HG03103 (cell line): ENCODE data around the gene TUBB4B.
A peak's percentile ranks its signal among the peaks of the same experiment; 100 is the strongest.
"Not testable (repeated sequence)": the region's sequence is repeated elsewhere in the genome, so short reads cannot be mapped to it uniquely, and the experiment has no call there.

ENCODE experiments used
- ATAC-seq: cut with Tn5 transposase; IDR thresholded peaks from one replicate; pipeline ENCODE4 v1.9.1; 2021; ENCODE audit warnings: low read depth; ENCODE audit not compliant: unreplicated experiment

Gene TUBB4B

DNA sequence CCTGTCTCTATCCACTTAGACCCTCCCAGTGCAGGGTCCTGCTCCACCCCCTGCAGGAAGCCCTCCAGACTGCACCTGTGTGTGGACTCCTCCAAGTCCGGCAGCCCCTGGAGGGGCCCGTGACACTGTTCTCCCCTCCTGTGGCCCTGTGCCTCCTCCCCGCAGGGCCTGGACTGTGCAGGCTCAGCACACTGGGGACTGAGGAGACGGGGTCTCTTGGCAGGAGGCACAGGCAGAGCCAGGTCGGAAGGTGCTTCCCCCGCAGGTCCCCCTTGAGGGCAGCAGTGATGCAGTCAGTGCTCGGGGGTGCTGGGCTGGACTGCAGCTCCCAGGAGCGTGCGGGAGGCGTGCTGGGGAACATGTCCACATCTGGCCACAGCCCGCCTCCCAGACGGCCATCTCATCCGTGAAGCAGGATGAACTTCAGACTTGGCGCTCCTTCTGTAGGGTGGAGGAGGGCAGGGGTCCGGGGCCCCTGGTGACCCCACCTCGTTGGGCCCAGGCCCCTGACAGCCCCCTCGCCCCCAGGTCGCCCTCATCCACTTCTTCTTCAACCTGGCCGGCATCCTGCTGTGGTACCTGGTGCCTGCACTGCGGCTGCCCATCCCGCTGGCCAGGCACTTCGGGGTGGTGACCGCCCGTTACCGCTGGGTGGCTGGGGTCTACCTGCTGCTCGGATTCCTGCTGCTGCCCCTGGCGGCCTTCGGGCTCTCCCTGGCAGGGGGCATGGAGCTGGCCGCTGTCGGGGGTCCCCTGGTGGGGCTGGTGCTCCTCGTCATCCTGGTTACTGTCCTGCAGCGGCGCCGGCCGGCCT, 5.5 kb upstream of the TUBB4B start:
- no peak for ATAC-seq

DNA sequence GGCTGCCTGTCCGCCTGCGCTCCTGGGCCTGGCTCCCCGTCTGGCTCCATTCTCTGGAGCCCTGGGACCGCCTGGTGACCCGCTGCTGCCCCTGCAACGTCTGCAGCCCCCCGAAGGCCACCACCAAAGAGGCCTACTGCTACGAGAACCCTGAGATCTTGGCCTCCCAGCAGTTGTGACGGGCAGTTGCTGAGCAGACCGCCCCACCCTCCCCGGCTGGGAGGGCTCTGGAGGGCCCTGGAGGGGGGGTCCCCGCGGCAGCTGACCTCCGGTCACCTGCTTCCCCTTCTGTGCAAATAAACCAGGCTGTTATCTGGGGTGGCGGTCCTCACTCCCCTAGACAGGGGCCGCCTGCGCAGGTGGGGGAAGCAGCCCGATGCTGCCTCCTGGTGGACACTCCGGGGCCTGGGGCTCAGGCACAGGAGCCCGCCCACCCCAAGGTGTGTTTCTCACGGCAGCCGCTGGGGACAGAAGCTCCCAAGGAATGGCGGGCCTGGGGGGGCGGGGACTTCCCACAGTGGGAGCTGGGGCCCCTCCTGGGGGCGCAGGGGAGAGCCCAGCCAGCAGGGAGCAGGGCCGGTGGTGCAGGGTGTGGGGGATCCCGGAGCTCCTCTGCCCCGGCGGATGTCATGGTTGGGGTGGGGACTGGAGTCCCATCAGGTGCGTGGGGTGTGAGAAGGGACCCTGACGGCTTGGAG, 4.7 kb upstream of the TUBB4B start:
- ATAC-seq: no peak

DNA sequence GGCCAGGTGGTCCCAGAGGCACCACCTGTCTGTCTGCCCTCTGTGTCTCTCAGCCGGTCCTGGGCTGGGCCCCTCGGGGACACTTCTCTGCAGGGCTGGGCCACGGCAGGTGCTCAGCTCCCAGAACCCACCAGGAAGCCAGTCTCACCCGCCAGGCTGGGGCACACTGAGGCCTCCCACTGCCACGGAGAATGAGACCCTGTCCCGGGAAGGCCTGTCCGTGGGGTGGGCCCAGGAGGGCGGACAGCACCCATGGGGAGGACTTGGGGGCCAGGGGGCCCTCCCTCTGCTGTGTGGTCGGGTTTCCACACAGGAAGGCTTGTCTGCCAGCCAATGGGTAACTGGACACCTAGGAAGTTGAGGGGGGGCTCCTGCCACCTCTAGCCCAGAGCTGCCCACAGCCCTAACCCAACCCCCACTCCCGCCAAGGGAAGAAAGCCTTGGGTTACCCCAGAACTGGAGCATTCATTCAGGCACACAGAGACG, 4.1 kb upstream of the TUBB4B start:
- ATAC-seq: no peak

DNA sequence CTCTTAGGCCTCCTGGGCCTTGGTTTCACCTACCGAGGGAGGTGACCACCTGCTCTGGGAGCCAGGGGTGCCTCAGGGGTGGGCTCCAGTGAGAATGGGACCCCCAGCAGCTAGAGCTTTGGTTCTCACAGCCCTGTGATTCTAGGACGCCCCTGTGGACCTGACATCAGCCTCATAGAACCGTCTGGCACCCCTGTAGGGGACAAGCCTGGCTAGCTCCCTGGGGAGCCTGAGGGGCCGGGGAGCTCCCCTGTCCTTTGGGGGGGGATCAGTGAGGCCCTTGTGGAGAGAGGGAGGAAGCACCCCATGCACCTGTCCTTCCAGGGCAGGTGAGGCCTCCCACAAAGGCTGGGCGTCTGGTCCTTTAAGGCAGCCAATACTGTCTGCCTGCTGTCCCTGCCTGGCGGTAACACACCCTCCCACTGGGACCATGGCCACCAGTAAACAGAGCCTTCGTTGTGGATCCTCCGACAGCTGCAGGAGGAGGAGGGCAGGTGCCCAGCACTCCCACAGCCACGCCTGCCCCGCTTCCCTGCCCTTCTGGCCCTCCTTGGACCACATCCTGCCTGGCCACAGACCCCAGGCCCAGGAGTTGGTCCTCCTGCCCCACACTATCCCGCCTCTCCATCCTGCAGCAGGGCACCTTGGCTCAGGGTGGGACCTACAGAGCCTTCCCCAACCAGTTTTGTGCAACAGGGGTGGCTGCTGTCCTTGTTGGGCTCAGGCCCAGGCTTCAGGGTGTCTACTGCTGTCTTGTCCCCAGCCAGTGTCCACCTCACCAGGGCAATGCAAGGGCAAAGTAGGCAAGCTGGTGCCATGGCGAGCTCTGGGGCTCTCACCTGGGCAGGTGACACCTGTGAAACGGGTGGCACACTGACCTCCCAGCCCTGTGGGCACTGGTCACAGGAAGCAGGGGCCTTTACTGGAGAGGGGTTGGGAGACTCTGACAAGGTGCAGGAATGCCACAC, 3.0 kb upstream of the TUBB4B start:
- ATAC-seq: no peak

DNA sequence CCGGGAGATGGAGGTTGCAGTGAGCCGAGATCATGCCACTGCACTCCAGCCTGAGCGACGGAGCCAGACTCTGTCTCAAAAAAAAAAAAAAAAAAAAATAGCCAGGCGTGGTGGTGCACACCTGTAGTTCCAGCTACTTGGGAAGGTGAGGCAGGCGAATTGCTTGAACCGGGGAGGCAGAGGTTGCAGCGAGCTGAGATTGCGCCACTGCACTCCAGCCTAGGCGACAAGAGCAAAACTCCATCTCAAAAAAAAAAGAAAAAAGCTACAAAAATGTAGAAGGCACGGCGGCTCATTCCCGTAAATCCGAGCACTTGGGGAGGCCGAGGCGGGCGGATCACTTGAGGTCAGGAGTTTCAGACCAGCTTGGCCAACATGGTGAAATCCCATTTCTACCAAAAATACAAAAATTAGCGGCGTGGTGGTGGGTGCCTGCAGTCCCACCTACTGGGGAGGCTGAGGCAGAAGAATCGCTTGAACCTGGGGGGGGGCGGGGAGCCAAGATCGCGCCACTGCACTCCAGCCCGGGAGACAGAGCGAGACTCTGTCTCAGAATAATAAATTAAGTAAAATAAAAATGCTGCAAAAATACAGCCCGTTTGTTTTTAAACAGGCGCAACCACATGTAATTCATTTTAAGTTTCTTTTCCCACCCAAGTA, 1.4 kb upstream of the TUBB4B start:
- not testable (repeated sequence) for ATAC-seq

DNA sequence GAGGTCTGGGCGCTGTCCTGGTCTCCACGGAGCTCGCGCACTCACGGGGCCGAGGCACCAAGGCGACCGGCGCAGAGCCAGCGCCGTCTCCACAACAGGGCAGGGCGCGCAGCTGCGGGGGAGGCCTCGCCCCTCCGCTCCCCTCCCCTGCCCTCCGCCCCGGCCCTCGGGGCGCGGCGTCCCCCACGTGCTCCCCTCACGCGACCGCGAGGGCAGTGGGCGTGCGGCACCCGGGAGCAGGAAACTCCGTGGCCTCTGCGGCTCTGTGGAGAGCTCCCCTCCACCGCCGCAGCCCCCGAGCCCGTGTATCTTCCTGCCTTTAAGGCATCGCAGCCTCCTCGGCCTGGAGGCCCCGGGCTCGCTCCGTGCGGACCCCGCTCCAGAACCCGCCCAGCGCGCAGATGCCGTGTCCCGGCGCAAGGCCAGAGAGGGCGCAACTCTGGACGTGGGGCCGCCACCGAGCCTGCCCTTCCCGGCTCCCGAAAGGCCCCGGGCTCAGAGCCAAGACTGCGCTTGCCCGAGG, 708 bp upstream of the TUBB4B start:
- peak; percentile 15 for ATAC-seq

DNA sequence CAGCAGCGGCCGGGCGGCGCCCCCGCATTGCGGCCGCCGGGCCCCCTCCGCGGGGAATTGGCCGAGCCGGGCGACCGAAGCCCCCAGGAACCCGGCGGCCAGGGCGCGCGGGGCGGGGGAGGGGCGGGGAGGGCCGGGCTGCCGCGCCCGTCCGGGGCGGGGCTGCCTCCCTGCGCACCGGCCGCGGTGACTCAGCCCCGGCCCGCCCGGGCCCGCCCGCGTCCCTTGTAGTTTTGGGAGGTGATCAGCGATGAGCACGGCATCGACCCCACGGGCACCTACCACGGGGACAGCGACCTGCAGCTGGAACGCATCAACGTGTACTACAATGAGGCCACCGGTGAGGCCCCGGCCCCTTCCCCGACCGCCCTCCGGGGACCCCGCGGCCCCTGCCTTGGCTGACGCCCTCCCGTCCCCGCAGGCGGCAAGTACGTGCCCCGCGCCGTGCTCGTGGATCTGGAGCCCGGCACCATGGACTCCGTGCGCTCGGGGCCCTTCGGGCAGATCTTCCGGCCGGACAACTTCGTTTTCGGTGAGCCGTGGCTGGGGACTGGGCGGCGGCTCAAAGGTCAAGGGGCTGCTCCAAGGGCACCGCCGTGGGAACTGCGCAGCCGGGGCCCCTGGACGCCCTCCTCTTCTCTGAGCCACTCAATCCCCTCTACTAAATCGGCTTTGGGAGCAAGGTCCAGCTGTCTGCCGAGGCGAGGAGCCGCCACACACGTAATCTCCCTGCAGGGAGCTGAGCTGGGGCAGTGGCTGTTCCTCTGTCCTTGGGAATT, 592 bp downstream of the TUBB4B start:
- ATAC-seq: no peak

DNA sequence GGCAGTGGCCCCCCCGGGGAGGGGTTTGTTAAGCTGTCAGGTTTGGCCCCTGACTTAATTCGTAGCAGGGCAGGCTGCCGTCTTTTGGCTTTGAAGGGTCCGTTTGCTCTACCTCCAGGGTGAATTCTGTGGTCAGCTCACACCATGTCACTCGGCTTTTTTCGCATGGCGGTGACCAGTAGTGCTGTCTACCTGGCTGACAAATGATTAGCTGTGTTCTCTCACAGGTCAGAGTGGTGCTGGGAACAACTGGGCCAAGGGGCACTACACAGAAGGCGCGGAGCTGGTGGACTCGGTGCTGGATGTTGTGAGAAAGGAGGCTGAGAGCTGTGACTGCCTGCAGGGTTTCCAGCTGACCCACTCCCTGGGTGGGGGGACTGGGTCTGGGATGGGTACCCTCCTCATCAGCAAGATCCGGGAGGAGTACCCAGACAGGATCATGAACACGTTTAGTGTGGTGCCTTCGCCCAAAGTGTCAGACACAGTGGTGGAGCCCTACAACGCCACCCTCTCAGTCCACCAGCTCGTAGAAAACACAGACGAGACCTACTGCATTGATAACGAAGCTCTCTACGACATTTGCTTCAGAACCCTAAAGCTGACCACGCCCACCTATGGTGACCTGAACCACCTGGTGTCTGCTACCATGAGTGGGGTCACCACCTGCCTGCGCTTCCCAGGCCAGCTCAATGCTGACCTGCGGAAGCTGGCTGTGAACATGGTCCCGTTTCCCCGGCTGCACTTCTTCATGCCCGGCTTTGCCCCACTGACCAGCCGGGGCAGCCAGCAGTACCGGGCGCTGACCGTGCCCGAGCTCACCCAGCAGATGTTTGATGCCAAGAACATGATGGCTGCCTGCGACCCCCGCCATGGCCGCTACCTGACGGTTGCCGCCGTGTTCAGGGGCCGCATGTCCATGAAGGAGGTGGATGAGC, 1.4 kb downstream of the TUBB4B start:
- no peak for ATAC-seq

DNA sequence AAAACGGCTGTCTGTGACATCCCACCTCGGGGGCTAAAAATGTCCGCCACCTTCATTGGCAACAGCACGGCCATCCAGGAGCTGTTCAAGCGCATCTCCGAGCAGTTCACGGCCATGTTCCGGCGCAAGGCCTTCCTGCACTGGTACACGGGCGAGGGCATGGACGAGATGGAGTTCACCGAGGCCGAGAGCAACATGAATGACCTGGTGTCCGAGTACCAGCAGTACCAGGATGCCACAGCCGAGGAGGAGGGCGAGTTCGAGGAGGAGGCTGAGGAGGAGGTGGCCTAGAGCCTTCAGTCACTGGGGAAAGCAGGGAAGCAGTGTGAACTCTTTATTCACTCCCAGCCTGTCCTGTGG, 2.2 kb downstream of the TUBB4B start:
- not testable (repeated sequence) for ATAC-seq

DNA sequence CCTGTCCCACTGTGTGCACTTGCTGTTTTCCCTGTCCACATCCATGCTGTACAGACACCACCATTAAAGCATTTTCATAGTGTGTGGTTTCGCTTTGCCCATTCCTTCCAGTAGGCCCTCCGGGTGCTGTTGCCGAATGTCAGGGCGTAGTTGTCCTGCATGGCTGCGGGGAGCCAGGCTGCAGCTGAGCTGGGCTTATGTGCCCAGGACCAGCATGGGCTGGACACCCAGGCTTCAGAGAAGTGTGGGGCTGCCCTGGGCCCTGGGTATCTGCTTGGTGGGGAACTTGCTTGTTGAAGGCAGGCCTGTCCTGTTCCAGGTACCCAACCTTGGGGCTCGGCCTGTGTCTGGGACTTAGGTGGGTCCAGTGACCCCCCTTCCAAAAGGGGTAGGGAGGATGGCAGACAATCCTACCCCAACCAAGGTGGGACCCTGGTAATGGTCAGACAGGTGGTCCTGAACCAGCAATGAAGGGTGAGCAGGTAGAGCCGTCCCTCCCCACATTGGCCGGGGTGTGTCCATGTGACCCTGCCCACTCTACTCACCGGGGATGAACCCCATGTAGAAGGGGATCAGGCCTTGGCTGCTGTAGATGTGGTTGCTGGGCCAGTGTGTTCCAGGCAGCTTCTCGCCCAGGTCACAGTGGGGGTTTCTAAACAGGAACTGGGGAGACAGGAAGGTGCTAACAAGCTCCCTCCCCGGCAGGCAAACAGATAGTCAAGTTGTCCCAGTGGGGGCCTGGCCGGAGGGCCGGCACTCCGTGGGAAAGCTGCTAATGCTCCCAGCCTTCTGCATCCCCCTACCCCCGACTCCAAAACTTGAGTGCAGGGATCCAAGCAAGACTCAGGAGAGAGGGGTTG, 2.8 kb downstream of the TUBB4B start:
- no peak for ATAC-seq

DNA sequence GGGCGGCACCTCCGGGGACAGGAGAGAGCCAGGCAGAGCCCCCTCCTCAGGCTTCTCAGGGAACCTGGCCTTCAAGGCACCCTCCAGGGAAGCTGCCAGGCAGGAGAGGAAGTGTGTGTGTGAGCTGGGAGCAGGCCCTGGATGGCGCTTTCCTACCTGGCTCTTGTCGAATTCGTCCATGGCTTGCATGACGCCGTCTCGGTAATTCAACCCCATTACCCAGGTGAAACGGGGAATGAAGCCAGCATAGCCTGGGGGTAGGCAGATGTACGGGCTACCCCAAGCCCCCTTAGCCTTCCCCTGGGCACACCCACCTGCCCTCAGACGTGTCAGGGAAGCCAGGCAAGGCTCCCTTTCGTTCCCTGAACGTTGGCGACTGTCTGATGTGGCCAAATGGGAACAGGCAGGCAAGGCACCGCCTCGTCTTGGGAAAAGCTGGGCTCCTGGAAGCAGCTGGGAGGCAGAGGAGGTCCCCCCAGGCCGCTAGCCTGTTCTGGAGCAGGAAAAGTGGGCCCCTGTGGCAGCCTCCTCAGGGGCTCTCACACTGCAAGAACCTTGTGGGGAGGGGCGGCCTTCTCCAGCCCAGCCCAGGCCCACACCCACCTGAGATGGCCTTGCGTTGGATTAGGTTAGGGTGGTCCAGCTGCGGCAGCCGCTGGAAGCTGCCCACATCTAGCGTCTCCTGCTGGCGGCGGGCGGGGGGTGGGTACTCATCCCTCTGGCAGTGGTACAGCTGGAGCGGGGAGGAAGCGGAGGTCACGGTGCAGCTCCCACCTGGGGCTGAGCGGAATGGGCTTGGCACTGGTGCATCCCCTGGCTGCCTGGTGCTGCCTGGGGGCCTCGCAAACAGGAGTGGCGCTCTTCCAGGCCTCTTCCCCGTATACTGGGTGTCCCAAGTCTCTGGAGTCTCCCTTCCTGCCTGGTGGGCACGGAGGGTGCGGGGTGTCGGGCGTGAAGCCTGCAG, 3.7 kb downstream of the TUBB4B start:
- no peak for ATAC-seq

DNA sequence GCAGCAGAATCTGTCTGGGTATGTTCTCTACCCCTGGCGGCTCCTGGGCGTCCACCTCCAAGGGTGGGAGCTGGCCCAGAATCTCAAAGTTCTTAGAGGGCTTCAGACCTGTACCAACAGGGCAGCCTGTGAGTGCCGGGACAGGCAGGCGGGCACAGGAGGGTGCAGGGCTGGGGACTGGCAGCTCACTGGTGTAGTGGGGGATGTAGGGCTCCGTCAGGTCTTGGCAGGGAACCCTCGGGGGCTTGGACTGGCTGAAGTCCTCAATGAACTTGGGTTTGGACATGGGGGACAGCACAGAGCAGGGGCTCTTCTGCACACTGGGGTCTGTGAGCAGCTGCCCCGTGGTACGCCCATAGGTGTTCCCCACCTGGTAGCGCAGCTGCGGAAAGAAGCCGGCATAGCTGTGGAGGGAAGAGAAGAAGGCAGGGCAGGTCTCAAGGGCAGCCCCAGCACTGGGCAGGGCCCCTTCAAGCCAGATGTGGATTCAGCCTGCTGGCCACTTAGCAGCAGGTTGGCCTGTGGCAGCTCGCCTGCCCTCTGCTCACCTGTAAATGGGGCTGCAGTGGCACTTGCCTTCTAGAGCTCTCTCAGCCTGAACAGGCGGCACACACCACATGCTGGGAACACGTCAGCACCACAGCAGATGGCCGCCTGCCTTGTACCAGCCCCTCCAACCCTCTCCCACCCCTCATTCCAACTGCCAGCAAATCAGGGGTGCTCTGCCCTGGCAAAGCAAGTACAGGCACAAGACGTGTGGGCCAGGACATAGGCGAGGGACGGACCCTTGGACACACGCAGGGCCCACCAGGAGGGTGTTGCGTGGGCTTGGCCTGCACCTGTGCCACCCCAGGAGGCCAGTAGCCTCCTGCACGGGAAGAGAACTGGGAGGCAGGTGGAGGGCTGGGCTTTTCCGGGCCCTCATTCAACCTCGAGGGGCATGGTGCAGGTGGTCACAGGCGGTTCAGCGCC, 4.6 kb downstream of the TUBB4B start:
- no peak for ATAC-seq

DNA sequence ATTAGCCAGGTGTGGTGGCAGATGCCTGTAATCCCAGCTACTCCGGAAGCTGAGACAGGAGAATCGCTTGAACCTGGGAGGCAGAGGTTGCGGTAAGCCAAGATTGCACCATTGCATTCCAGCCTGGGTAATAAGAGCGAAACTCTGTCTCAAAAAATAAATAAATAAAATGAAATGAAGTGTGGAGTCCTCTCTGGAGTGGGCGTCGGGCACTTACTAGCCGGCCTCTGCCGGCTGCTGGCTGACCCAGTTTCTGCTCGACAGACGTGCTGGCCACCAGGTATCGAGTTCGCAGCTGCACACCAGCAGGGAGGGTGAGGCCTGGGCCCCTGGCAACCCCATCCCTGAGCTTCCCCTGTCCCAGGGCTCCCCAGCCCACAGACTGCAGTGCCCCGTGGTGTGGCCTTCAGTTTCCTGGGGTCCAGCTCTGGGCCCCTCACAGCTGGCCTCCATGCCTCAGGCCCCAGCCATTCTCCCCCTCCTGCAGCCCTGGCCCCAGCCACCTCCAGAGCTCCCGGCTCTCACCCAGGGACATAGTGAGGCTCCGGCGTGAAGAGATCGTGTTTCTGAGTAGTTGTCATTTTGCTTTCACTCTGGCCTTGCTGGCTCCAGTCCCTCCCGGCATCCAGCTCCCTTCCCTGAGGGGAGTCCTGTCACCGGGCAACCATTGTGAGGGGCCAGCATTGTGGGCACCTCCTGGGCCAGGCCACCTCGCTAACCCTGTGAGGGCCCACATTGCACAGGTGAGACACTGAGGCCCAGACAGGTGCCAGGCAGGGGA, 6.2 kb downstream of the TUBB4B start:
- ATAC-seq: no peak

DNA sequence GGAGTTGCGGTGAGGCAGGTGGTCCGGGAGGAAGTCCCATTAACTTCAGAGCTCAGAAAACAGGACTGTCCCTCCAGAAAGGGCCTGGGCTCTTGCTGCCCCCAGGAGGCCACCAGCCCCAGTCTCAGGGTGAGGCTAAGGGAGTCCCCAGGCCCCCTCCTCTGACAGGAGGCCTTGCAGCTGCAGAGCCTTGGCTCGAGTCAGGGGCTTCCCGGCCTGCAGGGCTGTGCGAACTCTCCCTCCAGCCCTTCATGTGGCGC, 6.8 kb downstream of the TUBB4B start:
- ATAC-seq: no peak
